H1 (cell line): ENCODE results near the gene ALK.

Experiments
- ATF2 ChIP-seq: IDR thresholded peaks from 2 replicates; pipeline ENCODE4 v1.6.1; 2012; ENCODE audit warnings: low read length, inconsistent platforms
- BRCA1 ChIP-seq: IDR thresholded peaks from 2 replicates; pipeline ENCODE4 v1.6.1; 2012; ENCODE audit warnings: low read depth, low read length, improper control_type of control experiment
- CHD1 ChIP-seq: IDR thresholded peaks from 2 replicates; pipeline ENCODE4 v1.6.1; 2012; ENCODE audit warnings: low read depth, low read length, improper control_type of control experiment
- CTCF ChIP-seq, 3 experiments: IDR thresholded peaks; 1 replicate in 2 of 3; 2 replicates in 1 of 3; pipeline versions ENCODE4 v1.5.1 to v1.6.1; 2011; ENCODE audit warnings: low read length in 3 of 3, mild to moderate bottlenecking in 3 of 3, inconsistent platforms in 2 of 3, low read depth in 1 of 3, moderate library complexity in 1 of 3; ENCODE audit not compliant: insufficient read depth in 1 of 3; ENCODE audit errors: control extremely low read depth in 1 of 3
- GABPA ChIP-seq: IDR thresholded peaks from 2 replicates; pipeline ENCODE4 v1.6.1; 2011; ENCODE audit warnings: mild to moderate bottlenecking, low read length, moderate library complexity, borderline replicate concordance; ENCODE audit not compliant: insufficient read depth
- MAFK ChIP-seq: IDR thresholded peaks from 2 replicates; pipeline ENCODE4 v1.6.1; 2012; ENCODE audit warnings: low read depth, mild to moderate bottlenecking, improper control_type of control experiment, low read length
- NRF1 ChIP-seq: IDR thresholded peaks from 2 replicates; pipeline ENCODE4 v1.6.1; 2011; ENCODE audit warnings: mild to moderate bottlenecking, low read depth, low read length, improper control_type of control experiment
- POLR2A ChIP-seq, 2 experiments: IDR thresholded peaks; 1 replicate in 1 of 2; 2 replicates in 1 of 2; pipeline ENCODE4 v1.6.1; 2011; ENCODE audit warnings: low read depth in 2 of 2, low read length in 2 of 2, mild to moderate bottlenecking in 2 of 2; ENCODE audit errors: control extremely low read depth in 1 of 2
- RBBP5 ChIP-seq: IDR thresholded peaks from 2 replicates; pipeline ENCODE4 v1.7.1; 2012; ENCODE audit warnings: low read depth, mild to moderate bottlenecking, inconsistent platforms, low read length, moderate library complexity, borderline replicate concordance
- SIN3A ChIP-seq, 2 experiments: IDR thresholded peaks in 1 of 2; conservative IDR thresholded peaks in 1 of 2; 2 replicates each; pipeline ENCODE4 v1.6.1; 2011 to 2012; ENCODE audit warnings: low read length in 2 of 2, improper control_type of control experiment in 1 of 2, low read depth in 1 of 2, mild to moderate bottlenecking in 1 of 2
- SP1 ChIP-seq: IDR thresholded peaks from 2 replicates; pipeline ENCODE4 v1.6.1; 2011; ENCODE audit warnings: low read depth, low read length
- SUZ12 ChIP-seq: fragments of 200-600 bp; sonication (generic); IDR thresholded peaks from 2 replicates; pipeline ENCODE4 v1.6.1; 2012; ENCODE audit warnings: mild to moderate bottlenecking, inconsistent platforms, low read length, moderate library complexity, mixed read lengths
- TAF1 ChIP-seq: IDR thresholded peaks from 2 replicates; pipeline ENCODE4 v1.6.1; 2011; ENCODE audit warnings: mild to moderate bottlenecking, low read depth, low read length
- TEAD4 ChIP-seq: IDR thresholded peaks from 2 replicates; pipeline ENCODE4 v1.6.1; 2012; ENCODE audit warnings: low read depth, low read length, inconsistent platforms, mixed read lengths

GRCh38 chr2:29714333-29714732, 207.1 kb downstream of the ALK start:
- TF ChIP-seq RBBP5 (no peak), NRF1 (no peak), POLR2A (IDR thresholded peaks at IDR 0.05; ENCODE audit: control extremely low read depth in 1 of 2, low read depth in 2 of 2, low read length in 2 of 2) (no peak), ATF2 (no peak), MAFK (no peak), CTCF (IDR thresholded peaks at IDR 0.05; ENCODE audit: control extremely low read depth in 1 of 3, insufficient read depth in 1 of 3, low read depth in 1 of 3, low read length in 3 of 3) (no peak), GABPA (no peak), SUZ12 (no peak), TEAD4 (no peak), SP1 (no peak), SIN3A (conservative IDR thresholded peaks at IDR 0.05 in 1 of 2, IDR thresholded peaks at IDR 0.05 in 1 of 2; ENCODE audit: low read depth in 1 of 2, low read length in 2 of 2) (no peak), BRCA1 (no peak), TAF1 (no peak), CHD1 (no peak)
